ENCODE data around the gene CAPZA1. TPM values are rescaled to one million over a fixed set of nuclear protein-coding genes. Genes with fewer than 3 reads are reported as not detected.
A peak's percentile ranks its signal among the peaks of the same experiment; 100 is the strongest.

CAPZA1 gene
- total RNA-seq, 1 donor from 2014 or later, result 171 TPM

DNA sequence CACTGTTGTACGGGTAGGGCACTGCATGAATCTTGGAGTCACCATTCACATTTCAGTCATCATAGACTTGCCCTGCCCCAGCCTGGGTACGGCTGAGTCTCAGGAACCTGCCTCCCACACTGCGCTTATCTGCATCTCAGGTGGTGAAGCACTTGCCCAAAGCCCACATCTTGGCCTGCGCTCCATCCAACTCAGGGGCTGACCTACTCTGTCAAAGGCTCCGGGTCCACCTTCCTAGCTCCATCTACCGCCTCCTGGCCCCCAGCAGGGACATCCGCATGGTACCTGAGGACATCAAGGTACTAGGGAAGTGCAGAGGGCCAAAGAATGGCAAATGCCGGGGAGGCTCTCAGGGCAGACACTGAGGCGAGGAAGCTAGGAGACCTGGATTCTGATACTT lies 75.6 kb downstream of the CAPZA1 start:
- Histone ChIP-seq H3K4me1 (ENCODE audit: insufficient read depth, low read length) (peaks cover 9% of the 10 kb centered on the region), H3K36me3 (ENCODE audit: insufficient read depth, low read length) (peaks cover 29% of the 10 kb centered on the region), H3K27ac (ENCODE audit: low read depth, low read length) (no peak overlapping the region), H3K4me3 (ENCODE audit: insufficient read depth, low read depth, low read length) (no peak overlapping the region), H2AFZ (ENCODE audit: low read depth, low read length) (no peak overlapping the region), H3K9me3 (ENCODE audit: insufficient read depth, low read depth, low read length) (no peaks in the 10 kb centered on the region), H3K79me2 (ENCODE audit: insufficient read depth, low read length) (no peaks in the 10 kb centered on the region), H4K20me1 (ENCODE audit: insufficient read depth, low read length) (no peaks in the 10 kb centered on the region), H3K9ac (ENCODE audit: low read length) (no peak overlapping the region), H3K4me2 (ENCODE audit: low read length) (no peak overlapping the region), H3K27me3 (ENCODE audit: insufficient read depth, low read length) (no peaks in the 10 kb centered on the region)
- no peak for DNase-seq (ENCODE audit: low read depth)
- Mint-ChIP-seq H3K27me3 (ENCODE audit: low read depth, unreplicated experiment) (no peaks in the 10 kb centered on the region), H3K36me3 (ENCODE audit: low read depth, unreplicated experiment) (peaks cover 30% of the 10 kb centered on the region), H3K4me3 (ENCODE audit: unreplicated experiment) (no peak overlapping the region), H3K27ac (ENCODE audit: unreplicated experiment) (no peak overlapping the region), H3K4me1 (ENCODE audit: low read depth, unreplicated experiment) (peaks cover 18% of the 10 kb centered on the region), H3K9me3 (ENCODE audit: unreplicated experiment) (peaks cover 4% of the 10 kb centered on the region)
- no peak for FAIRE-seq
- TF ChIP-seq, protein P1, sequence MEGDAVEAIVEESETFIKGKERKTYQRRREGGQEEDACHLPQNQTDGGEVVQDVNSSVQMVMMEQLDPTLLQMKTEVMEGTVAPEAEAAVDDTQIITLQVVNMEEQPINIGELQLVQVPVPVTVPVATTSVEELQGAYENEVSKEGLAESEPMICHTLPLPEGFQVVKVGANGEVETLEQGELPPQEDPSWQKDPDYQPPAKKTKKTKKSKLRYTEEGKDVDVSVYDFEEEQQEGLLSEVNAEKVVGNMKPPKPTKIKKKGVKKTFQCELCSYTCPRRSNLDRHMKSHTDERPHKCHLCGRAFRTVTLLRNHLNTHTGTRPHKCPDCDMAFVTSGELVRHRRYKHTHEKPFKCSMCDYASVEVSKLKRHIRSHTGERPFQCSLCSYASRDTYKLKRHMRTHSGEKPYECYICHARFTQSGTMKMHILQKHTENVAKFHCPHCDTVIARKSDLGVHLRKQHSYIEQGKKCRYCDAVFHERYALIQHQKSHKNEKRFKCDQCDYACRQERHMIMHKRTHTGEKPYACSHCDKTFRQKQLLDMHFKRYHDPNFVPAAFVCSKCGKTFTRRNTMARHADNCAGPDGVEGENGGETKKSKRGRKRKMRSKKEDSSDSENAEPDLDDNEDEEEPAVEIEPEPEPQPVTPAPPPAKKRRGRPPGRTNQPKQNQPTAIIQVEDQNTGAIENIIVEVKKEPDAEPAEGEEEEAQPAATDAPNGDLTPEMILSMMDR (IDR thresholded peaks at IDR 0.05; ENCODE audit: insufficient read depth, low read depth, low read length), result no peak
- TF ChIP-seq EZH2 (IDR thresholded peaks at IDR 0.05; ENCODE audit: insufficient read depth, low read length), result no peak

DNA sequence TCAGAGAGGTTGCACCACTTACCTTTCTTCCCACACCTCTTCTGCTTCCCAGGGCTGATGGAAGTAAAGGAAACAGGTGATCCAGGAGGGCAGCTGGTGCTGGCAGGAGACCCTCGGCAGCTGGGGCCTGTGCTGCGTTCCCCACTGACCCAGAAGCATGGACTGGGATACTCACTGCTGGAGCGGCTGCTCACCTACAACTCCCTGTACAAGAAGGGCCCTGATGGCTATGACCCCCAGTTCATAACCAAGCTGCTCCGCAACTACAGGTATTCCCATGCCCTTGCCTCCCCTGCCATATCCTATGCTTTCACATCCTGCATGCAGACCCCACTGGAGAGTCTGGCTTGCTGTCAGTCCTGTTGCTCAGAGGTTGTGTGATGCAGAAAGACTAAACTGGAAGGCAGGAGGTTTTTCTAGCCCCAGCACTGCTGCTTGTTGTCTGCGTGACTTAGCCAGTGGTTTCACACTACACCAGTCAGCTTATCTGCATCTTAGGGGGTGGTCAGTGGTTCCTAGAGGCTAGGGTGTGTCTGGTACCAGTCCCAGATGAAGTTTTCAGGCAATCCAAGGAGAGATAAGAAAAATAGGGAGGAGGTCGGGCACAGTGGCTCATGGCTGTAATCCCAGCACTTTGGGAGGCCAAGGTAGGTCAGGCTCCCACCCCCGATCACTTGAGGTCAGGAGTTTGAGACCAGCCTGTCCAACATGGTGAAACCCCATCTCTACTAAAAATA lies 77.1 kb downstream of the CAPZA1 start:
- DNase-seq (ENCODE audit: low read depth), result no peak
- Mint-ChIP-seq H3K9me3 (ENCODE audit: unreplicated experiment) (peaks cover 4% of the 10 kb centered on the region), H3K27ac (ENCODE audit: unreplicated experiment) (peak overlapping the region; percentile 62), H3K4me1 (ENCODE audit: low read depth, unreplicated experiment) (peaks cover 31% of the 10 kb centered on the region), H3K27me3 (ENCODE audit: low read depth, unreplicated experiment) (no peaks in the 10 kb centered on the region), H3K36me3 (ENCODE audit: low read depth, unreplicated experiment) (peaks cover 28% of the 10 kb centered on the region), H3K4me3 (ENCODE audit: unreplicated experiment) (no peak overlapping the region)
- H3K9ac ChIP-seq (ENCODE audit: low read length), result no peak overlapping the region
- H3K27me3 ChIP-seq (ENCODE audit: insufficient read depth, low read length), result no peaks in the 10 kb centered on the region
- H3K4me2 ChIP-seq (ENCODE audit: low read length), result no peak overlapping the region
- no peaks in the 10 kb centered on the region for H4K20me1 ChIP-seq (ENCODE audit: insufficient read depth, low read length)
- TF ChIP-seq, protein P1 (IDR thresholded peaks at IDR 0.05; ENCODE audit: insufficient read depth, low read depth, low read length), result no peak
- no peak for TF ChIP-seq EZH2 (IDR thresholded peaks at IDR 0.05; ENCODE audit: insufficient read depth, low read length)
- H3K4me3 ChIP-seq (ENCODE audit: insufficient read depth, low read depth, low read length), result no peak overlapping the region
- peaks cover 29% of the 10 kb centered on the region for H3K36me3 ChIP-seq (ENCODE audit: insufficient read depth, low read length)
- no peak overlapping the region for H3K27ac ChIP-seq (ENCODE audit: low read depth, low read length)
- FAIRE-seq, result no peak
- H3K4me1 ChIP-seq (ENCODE audit: insufficient read depth, low read length), result peaks cover 23% of the 10 kb centered on the region
- no peaks in the 10 kb centered on the region for H3K79me2 ChIP-seq (ENCODE audit: insufficient read depth, low read length)
- H3K9me3 ChIP-seq (ENCODE audit: insufficient read depth, low read depth, low read length), result no peaks in the 10 kb centered on the region
- no peak overlapping the region for H2AFZ ChIP-seq (ENCODE audit: low read depth, low read length)

DNA sequence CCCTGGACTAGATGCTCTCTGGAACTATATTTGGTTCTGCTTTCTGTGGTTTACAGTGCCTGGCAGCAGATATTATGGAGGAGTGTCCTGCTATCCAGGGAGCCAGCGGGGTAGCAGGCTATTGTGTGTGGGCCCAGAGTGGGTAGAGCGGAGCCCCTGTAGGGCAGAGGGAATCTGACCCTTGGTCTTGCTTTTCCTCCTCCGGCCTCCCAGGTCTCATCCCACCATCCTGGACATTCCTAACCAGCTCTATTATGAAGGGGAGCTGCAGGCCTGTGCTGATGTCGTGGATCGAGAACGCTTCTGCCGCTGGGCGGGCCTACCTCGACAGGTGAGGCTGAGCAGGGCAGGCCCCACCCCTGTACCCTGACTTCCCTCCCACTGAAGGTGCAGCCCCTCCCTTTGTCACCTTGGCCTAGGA lies 78.2 kb downstream of the CAPZA1 start:
- H3K27me3 ChIP-seq (ENCODE audit: insufficient read depth, low read length), result no peaks in the 10 kb centered on the region
- peaks cover 26% of the 10 kb centered on the region for H3K36me3 Mint-ChIP-seq (ENCODE audit: low read depth, unreplicated experiment)
- no peak overlapping the region for H3K9ac ChIP-seq (ENCODE audit: low read length)

More for the DNA sequence above, 78.2 kb downstream of the CAPZA1 start:
- Mint-ChIP-seq H3K27ac (ENCODE audit: unreplicated experiment) (no peak overlapping the region), H3K4me1 (ENCODE audit: low read depth, unreplicated experiment) (peaks cover 42% of the 10 kb centered on the region), H3K9me3 (ENCODE audit: unreplicated experiment) (no peaks in the 10 kb centered on the region), H3K27me3 (ENCODE audit: low read depth, unreplicated experiment) (no peaks in the 10 kb centered on the region), H3K4me3 (ENCODE audit: unreplicated experiment) (no peak overlapping the region)
- H3K27ac ChIP-seq (ENCODE audit: low read depth, low read length), result no peak overlapping the region
- no peak overlapping the region for H3K4me3 ChIP-seq (ENCODE audit: insufficient read depth, low read depth, low read length)
- no peak for DNase-seq (ENCODE audit: low read depth)
- H4K20me1 ChIP-seq (ENCODE audit: insufficient read depth, low read length), result peaks cover 9% of the 10 kb centered on the region
- peaks cover 9% of the 10 kb centered on the region for H3K79me2 ChIP-seq (ENCODE audit: insufficient read depth, low read length)
- no peak for FAIRE-seq
- TF ChIP-seq EZH2 (IDR thresholded peaks at IDR 0.05; ENCODE audit: insufficient read depth, low read length), result no peak
- TF ChIP-seq, protein P1 (IDR thresholded peaks at IDR 0.05; ENCODE audit: insufficient read depth, low read depth, low read length), result no peak
- H3K9me3 ChIP-seq (ENCODE audit: insufficient read depth, low read depth, low read length), result no peaks in the 10 kb centered on the region
- H2AFZ ChIP-seq (ENCODE audit: low read depth, low read length), result no peak overlapping the region
- peaks cover 33% of the 10 kb centered on the region for H3K4me1 ChIP-seq (ENCODE audit: insufficient read depth, low read length)
- H3K36me3 ChIP-seq (ENCODE audit: insufficient read depth, low read length), result peaks cover 29% of the 10 kb centered on the region
- no peak overlapping the region for H3K4me2 ChIP-seq (ENCODE audit: low read length)
